HEK293 (cell line): ENCODE data around the gene BICRAL.
A peak's percentile ranks its signal among the peaks of the same experiment; 100 is the strongest.
"Not testable (repeated sequence)": the region's sequence is repeated elsewhere in the genome, so short reads cannot be mapped to it uniquely, and the experiment has no call there.

ENCODE experiments used
- CTCF ChIA-PET: fragments of 350-600 bp; formaldehyde crosslinking; extraction: SDS; loops from one replicate; lab custom pipeline; 2021; ENCODE audit warnings: antibody characterized with exemption; lab: Yijun Ruan, JAX
- POLR2A ChIA-PET: fragments of 300-600 bp; formaldehyde crosslinking; extraction: SDS; loops from one replicate; lab custom pipeline; 2020; ENCODE audit warnings: antibody characterized with exemption, inconsistent platforms; lab: Yijun Ruan, JAX
- H3K27ac ChIP-seq: fragments of 200-500 bp; sonication (Bioruptor generic); 2 replicates; pipeline ENCODE4 v1.5.1; 2014; ENCODE audit warnings: low read depth, low read length, control low read depth, inconsistent platforms; ENCODE audit errors: extremely low read depth
- H3K36me3 ChIP-seq, 2 experiments: fragments of 200-500 bp in 1 of 2; sonication (Bioruptor generic) in 1 of 2; 1 replicate in 1 of 2; 2 replicates in 1 of 2; pipeline ENCODE4 v1.5.1; 2014 to 2017; ENCODE audit warnings: inconsistent platforms in 2 of 2, low read length in 2 of 2; ENCODE audit not compliant: control insufficient read depth in 2 of 2, insufficient read depth in 1 of 2
- H3K4me1 ChIP-seq: fragments of 200-500 bp; sonication (Bioruptor generic); 2 replicates; pipeline ENCODE4 v1.5.1; 2014; ENCODE audit warnings: mild to moderate bottlenecking, low read length, inconsistent platforms; ENCODE audit not compliant: control insufficient read depth, insufficient read depth
- H3K4me3 ChIP-seq: 2 replicates; pipeline ENCODE4 v1.5.1; 2011; ENCODE audit warnings: low read depth, mild to moderate bottlenecking, control low read depth, low read length, moderate library complexity
- H3K9me3 ChIP-seq: fragments of 200-500 bp; sonication (Bioruptor generic); 2 replicates; pipeline ENCODE4 v1.5.1; 2014; ENCODE audit warnings: low read depth, low read length, inconsistent platforms; ENCODE audit not compliant: control insufficient read depth, insufficient read depth
- HOXA7 ChIP-seq: sonication (generic); formaldehyde crosslinking; IDR thresholded peaks from 2 replicates; pipeline ENCODE4 v1.8.1; 2022; ENCODE audit warnings: missing genetic modification reagents, borderline replicate concordance
- OVOL3 ChIP-seq: fragments of 450-650 bp; formaldehyde crosslinking; IDR thresholded peaks from 2 replicates; pipeline ENCODE4 v1.5.1; 2016; ENCODE audit warnings: missing biosample characterization, missing genetic modification characterization
- ZBTB20 ChIP-seq: fragments of 450-650 bp; formaldehyde crosslinking; IDR thresholded peaks from 2 replicates; pipeline ENCODE4 v1.5.1; 2016; ENCODE audit warnings: missing biosample characterization, missing genetic modification characterization
- ZFP69B ChIP-seq: fragments of 450-650 bp; formaldehyde crosslinking; IDR thresholded peaks from 2 replicates; pipeline ENCODE4 v1.5.1; 2016; ENCODE audit warnings: missing biosample characterization, missing genetic modification characterization
- ZNF121 ChIP-seq: fragments of 450-650 bp; formaldehyde crosslinking; IDR thresholded peaks from 2 replicates; pipeline ENCODE4 v1.5.1; 2016; ENCODE audit warnings: missing biosample characterization, missing genetic modification characterization
- ZNF311 ChIP-seq: fragments of 450-650 bp; formaldehyde crosslinking; IDR thresholded peaks from 2 replicates; pipeline ENCODE4 v1.5.1; 2017; ENCODE audit warnings: missing biosample characterization, missing genetic modification characterization, borderline replicate concordance
- ZNF514 ChIP-seq: fragments of 450-650 bp; formaldehyde crosslinking; IDR thresholded peaks from 2 replicates; pipeline ENCODE4 v1.5.1; 2016; ENCODE audit warnings: missing biosample characterization, missing genetic modification characterization
- ZNF561 ChIP-seq: fragments of 450-650 bp; IDR thresholded peaks from 2 replicates; pipeline ENCODE4 v1.5.1; 2018; ENCODE audit warnings: missing biosample characterization, missing genetic modification characterization, borderline replicate concordance
- ZNF623 ChIP-seq: fragments of 450-650 bp; formaldehyde crosslinking; IDR thresholded peaks from 2 replicates; pipeline ENCODE4 v1.5.1; 2016; ENCODE audit warnings: missing biosample characterization, missing genetic modification characterization
- ZNF670 ChIP-seq: fragments of 450-650 bp; formaldehyde crosslinking; IDR thresholded peaks from 2 replicates; pipeline ENCODE4 v1.5.1; 2016; ENCODE audit warnings: missing biosample characterization, missing genetic modification characterization, low read depth
- ZNF837 ChIP-seq: fragments of 450-650 bp; formaldehyde crosslinking; IDR thresholded peaks from 2 replicates; pipeline ENCODE4 v1.5.1; 2016; ENCODE audit warnings: missing biosample characterization, missing genetic modification characterization
- TF ChIP-seq, protein P1 (sequence below): fragments of 450-650 bp; formaldehyde crosslinking; IDR thresholded peaks from 2 replicates; pipeline ENCODE4 v1.5.1; 2016; ENCODE audit warnings: missing biosample characterization, missing genetic modification characterization
- TF ChIP-seq, protein P2 (sequence below): fragments of 450-650 bp; formaldehyde crosslinking; IDR thresholded peaks from 2 replicates; pipeline ENCODE4 v1.5.1; 2016; ENCODE audit warnings: missing biosample characterization, missing genetic modification characterization
- TF ChIP-seq, protein P3 (sequence below): fragments of 450-650 bp; formaldehyde crosslinking; IDR thresholded peaks from 2 replicates; pipeline ENCODE4 v1.5.1; 2016; ENCODE audit warnings: missing biosample characterization, missing genetic modification characterization
- TF ChIP-seq, protein P4 (sequence below): fragments of 450-650 bp; formaldehyde crosslinking; IDR thresholded peaks from 2 replicates; pipeline ENCODE4 v1.5.1; 2017; ENCODE audit warnings: missing biosample characterization, missing genetic modification characterization

BICRAL gene

DNA sequence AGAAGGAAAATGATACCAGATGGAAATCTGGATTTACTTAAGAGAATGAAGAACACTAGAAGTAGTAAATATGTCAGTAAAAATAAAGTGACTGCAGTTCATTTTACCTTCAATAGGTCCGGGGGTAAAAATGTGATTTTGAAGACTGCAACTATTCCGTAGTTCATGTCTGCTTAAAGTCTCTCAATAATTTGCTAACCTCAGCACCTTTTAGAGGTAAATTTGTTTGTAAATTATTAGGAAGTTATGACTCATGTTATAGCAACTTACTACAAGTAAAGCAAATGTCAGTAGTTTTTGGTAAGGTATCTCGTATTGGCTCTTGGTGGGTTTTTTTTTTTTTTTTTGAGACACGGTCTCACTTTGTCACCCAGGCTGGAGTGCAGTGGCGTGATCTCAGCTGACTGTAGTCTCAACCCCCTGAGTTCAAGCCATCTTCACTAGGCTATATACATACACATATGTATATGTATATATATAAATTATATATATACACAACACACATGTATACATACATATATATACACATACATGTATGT is 32.1 kb downstream of the BICRAL start:
- Histone ChIP-seq H3K4me3 (no peak overlapping the region), H3K36me3 (no peaks in the 10 kb centered on the region; a peak in 1 of 3 replicates), H3K27ac (no peak overlapping the region), H3K4me1 (no peaks in the 10 kb centered on the region), H3K9me3 (no peaks in the 10 kb centered on the region)
- POLR2A ChIA-PET = no interaction called here
- CTCF ChIA-PET = interaction anchor here (0.6 kb wide), 1 partner anchor 834 kb away, joined by 4 read pairs; no protein-coding TSS in a partner anchor
- TF ChIP-seq OVOL3 (tag by site-specific recombination) (no peak), ZBTB20 (tag by site-specific recombination) (no peak), ZNF514 (no peak)
- TF ChIP-seq, protein P1, sequence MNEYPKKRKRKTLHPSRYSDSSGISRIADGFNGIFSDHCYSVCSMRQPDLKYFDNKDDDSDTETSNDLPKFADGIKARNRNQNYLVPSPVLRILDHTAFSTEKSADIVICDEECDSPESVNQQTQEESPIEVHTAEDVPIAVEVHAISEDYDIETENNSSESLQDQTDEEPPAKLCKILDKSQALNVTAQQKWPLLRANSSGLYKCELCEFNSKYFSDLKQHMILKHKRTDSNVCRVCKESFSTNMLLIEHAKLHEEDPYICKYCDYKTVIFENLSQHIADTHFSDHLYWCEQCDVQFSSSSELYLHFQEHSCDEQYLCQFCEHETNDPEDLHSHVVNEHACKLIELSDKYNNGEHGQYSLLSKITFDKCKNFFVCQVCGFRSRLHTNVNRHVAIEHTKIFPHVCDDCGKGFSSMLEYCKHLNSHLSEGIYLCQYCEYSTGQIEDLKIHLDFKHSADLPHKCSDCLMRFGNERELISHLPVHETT (tag by site-specific recombination) = no peak
- TF ChIP-seq, protein P2, sequence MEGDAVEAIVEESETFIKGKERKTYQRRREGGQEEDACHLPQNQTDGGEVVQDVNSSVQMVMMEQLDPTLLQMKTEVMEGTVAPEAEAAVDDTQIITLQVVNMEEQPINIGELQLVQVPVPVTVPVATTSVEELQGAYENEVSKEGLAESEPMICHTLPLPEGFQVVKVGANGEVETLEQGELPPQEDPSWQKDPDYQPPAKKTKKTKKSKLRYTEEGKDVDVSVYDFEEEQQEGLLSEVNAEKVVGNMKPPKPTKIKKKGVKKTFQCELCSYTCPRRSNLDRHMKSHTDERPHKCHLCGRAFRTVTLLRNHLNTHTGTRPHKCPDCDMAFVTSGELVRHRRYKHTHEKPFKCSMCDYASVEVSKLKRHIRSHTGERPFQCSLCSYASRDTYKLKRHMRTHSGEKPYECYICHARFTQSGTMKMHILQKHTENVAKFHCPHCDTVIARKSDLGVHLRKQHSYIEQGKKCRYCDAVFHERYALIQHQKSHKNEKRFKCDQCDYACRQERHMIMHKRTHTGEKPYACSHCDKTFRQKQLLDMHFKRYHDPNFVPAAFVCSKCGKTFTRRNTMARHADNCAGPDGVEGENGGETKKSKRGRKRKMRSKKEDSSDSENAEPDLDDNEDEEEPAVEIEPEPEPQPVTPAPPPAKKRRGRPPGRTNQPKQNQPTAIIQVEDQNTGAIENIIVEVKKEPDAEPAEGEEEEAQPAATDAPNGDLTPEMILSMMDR (tag by site-specific recombination) = no peak

DNA sequence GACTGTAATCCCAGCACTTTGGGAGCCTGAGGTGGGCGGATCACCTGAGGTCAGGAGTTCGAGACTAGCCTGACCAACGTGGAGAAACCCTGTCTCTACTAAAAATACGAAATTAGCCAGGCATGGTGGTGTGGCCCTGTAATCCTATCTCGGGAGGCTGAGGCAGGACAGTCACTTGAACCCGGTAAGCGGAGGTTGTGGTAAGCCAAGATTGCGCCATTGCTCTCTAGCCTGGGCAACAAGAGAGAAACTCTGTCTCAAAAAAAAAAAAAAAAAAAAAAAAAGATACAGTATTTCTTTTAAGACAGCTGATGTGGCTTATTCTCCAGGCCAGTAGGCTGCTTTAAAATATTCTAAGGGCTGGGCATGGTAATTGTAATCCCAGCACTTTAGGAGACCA is 33.9 kb downstream of the BICRAL start:
- CTCF ChIA-PET = interaction anchor here (0.6 to 0.7 kb wide), 2 partner anchors 31 to 684 kb away, joined by 3 read pairs; no protein-coding TSS in a partner anchor
- H3K4me1 ChIP-seq, H3K27ac ChIP-seq, H3K9me3 ChIP-seq, H3K36me3 ChIP-seq, H3K4me3 ChIP-seq, POLR2A ChIA-PET: not testable (repeated sequence)

DNA sequence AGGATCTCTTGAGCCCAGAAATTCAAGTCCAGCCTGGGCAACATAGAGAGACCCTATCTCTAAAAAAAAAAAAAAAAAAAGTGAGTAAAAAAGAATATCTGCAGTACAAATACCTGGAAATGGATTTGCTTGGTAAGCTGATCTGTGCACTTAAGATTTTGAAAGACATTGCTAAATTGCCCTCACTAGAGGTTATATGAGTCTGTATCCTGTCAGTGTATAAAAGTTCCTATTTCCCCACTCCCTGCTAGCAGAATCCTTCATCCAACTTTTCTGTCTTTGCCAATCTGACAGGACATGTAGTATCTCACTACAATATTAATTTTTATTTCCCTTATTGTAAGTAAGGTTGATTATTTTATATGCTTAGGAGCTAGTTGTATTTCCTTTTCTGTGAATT is 36.1 kb downstream of the BICRAL start:
- CTCF ChIA-PET = interaction anchor here (0.7 kb wide), 1 partner anchor 8 kb away, joined by 3 read pairs; no protein-coding TSS in a partner anchor

DNA sequence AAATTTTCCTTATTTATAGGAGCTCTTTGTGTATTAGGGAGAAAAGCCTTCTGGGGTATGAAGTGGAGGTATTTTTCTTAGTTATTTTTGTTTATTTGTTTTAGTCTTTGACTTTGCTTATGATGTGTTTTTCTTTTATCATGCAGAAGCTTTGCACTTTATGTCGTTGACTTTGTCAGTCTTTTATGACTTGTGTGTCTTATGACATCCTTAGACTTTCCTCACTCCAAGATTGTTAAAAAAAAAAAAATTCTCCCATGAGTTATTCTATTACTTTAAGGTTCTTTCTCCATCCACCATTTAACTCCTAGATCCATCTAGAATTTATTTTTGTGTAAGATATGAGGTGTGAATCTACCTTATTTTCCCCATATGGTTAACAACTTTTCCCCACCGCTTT is 36.6 kb downstream of the BICRAL start:
- Histone ChIP-seq H3K4me3 (no peak overlapping the region), H3K9me3 (no peaks in the 10 kb centered on the region), H3K4me1 (no peaks in the 10 kb centered on the region)
- POLR2A ChIA-PET = interaction anchor here (0.6 to 1.4 kb wide), 5 partner anchors 30 to 821 kb away, joined by 3 to 4 read pairs (median 3); partner anchors contain the start of gene BICRAL
- no peak for TF ChIP-seq ZNF623 (tag by site-specific recombination)
- TF ChIP-seq ZNF837 (tag by site-specific recombination) = no peak
- TF ChIP-seq ZFP69B (tag by site-specific recombination) = no peak
- TF ChIP-seq, all 188 proteins: peak for 0
- peaks cover 0 to 6% of the 10 kb centered on the region in 2 experiments; a peak in 1 of 3 replicates for H3K36me3 ChIP-seq
- CTCF ChIA-PET = interaction anchor here (0.7 to 1.2 kb wide), 3 partner anchors 156 to 628 kb away, joined by 4 to 5 read pairs (median 4); no protein-coding TSS in a partner anchor
- H3K27ac ChIP-seq = no peak overlapping the region

More for the DNA sequence above, 36.1 kb downstream of the BICRAL start:
- TF ChIP-seq ZNF121 = 0 out of 2 replicates have a peak, but pooled peaks have one; percentile 0
- TF ChIP-seq HOXA7 = no peak
- peaks cover 0 to 3% of the 10 kb centered on the region in 2 experiments; a peak in 1 of 3 replicates for H3K36me3 ChIP-seq
- POLR2A ChIA-PET = interaction anchor here (0.5 to 1.4 kb wide), 6 partner anchors 25 to 821 kb away, joined by 3 to 4 read pairs (median 3); partner anchors contain the start of gene BICRAL
- H3K9me3 ChIP-seq = no peaks in the 10 kb centered on the region
- no peaks in the 10 kb centered on the region for H3K4me1 ChIP-seq
- no peak overlapping the region for H3K27ac ChIP-seq
- H3K4me3 ChIP-seq = no peak overlapping the region

DNA sequence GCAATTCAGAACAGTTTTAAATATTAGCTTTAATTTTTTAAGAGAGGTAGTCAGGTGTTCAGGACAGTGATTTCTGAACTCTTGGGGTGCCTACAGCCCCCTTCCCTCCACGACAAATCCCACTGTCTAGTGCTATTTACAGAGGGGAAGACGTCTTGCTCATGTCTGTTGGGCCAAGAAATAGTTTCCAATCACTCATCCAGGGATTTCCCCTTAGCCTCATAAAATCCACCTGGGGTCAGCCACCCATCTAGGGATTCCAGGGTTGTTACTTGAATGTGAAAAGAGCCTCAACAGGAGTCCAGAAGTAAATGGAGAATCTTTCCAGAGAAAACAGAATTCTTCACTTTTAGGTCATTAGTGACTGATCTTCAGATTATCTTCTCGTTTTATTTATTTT is 37.0 kb downstream of the BICRAL start:
- Histone ChIP-seq H3K27ac (no peak overlapping the region), H3K4me3 (no peak overlapping the region), H3K4me1 (no peaks in the 10 kb centered on the region), H3K36me3 (peaks cover 0 to 6% of the 10 kb centered on the region in 2 experiments; a peak in 1 of 3 replicates), H3K9me3 (no peaks in the 10 kb centered on the region)
- POLR2A ChIA-PET = interaction anchor here (1.4 kb wide), 2 partner anchors 31 to 36 kb away, joined by 4 read pairs; partner anchors contain the start of gene BICRAL
- CTCF ChIA-PET = interaction anchor here (0.7 to 1.2 kb wide), 3 partner anchors 157 to 628 kb away, joined by 4 to 5 read pairs (median 4); no protein-coding TSS in a partner anchor
- no peak for TF ChIP-seq ZNF561 (tag by site-specific recombination)
- no peak for TF ChIP-seq ZNF670 (tag by site-specific recombination)
- TF ChIP-seq, protein P3, sequence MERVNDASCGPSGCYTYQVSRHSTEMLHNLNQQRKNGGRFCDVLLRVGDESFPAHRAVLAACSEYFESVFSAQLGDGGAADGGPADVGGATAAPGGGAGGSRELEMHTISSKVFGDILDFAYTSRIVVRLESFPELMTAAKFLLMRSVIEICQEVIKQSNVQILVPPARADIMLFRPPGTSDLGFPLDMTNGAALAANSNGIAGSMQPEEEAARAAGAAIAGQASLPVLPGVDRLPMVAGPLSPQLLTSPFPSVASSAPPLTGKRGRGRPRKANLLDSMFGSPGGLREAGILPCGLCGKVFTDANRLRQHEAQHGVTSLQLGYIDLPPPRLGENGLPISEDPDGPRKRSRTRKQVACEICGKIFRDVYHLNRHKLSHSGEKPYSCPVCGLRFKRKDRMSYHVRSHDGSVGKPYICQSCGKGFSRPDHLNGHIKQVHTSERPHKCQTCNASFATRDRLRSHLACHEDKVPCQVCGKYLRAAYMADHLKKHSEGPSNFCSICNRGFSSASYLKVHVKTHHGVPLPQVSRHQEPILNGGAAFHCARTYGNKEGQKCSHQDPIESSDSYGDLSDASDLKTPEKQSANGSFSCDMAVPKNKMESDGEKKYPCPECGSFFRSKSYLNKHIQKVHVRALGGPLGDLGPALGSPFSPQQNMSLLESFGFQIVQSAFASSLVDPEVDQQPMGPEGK (tag by site-specific recombination) = no peak
- TF ChIP-seq, protein P4, sequence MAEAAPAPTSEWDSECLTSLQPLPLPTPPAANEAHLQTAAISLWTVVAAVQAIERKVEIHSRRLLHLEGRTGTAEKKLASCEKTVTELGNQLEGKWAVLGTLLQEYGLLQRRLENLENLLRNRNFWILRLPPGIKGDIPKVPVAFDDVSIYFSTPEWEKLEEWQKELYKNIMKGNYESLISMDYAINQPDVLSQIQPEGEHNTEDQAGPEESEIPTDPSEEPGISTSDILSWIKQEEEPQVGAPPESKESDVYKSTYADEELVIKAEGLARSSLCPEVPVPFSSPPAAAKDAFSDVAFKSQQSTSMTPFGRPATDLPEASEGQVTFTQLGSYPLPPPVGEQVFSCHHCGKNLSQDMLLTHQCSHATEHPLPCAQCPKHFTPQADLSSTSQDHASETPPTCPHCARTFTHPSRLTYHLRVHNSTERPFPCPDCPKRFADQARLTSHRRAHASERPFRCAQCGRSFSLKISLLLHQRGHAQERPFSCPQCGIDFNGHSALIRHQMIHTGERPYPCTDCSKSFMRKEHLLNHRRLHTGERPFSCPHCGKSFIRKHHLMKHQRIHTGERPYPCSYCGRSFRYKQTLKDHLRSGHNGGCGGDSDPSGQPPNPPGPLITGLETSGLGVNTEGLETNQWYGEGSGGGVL (tag by site-specific recombination) = no peak
- TF ChIP-seq ZNF311 = no peak
- no peak for TF ChIP-seq ZNF623 (tag by site-specific recombination)
